ENCODE data around the gene NPAS2. TPM values are rescaled to one million over a fixed set of nuclear protein-coding genes. Genes with fewer than 3 reads are reported as not detected.
A peak's percentile ranks its signal among the peaks of the same experiment; 100 is the strongest.

The NPAS2 gene
- total and polyA plus RNA-seq, 2 donors (not counting 3 experiments of a cell fraction or from before 2014, with no cell fraction given): 29.0 to 53.9 TPM

DNA sequence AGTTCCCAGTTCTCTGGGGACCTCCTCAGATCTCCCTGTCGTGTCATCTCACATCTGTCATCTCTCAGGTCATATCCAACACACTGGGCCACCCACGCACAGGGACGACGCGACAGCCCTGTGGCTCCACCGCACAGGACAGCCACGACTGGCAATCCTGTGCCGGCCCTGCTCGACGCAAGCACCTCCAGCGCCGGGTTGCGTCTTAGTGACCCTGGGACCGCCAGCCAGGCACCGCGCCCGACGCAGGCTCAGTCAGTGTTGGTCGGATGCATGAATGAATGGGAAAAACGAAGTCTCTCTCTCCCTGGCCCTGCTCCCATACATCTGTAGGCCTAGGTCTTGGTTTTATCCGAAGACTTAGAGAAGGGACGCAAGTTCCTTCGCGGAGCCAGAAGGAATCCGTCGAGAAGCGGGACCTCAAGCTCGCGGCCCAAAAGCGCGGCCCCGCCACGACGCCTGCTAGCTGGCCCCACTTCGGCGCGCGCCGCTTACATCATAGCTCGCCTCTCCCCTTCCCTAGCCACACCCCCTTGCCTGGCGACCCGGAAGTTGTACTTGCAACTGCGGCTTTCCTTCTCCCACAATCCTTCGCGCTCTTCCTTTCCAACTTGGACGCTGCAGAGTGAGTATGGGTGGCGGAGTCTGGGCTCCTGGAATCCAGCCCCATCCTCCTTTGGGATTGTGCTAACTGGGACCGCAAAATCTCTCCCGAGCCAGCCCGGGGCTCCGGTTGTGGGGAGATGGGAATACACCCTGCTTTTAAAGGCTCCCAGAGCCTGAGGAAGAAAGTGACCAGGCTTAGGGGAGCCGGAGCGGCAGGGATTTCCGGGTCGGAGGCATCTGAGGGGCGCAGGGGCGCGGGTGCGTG lies 182.0 kb downstream of the NPAS2 start, which contains the start of gene RPL31:
TSS of gene RPL31 (plus strand) at position 599 of the 871 bp plus-strand sequence. CDS start 413 bp downstream, outside the sequence.
- Histone ChIP-seq H3K36me3 (ENCODE audit: control insufficient read depth in 2 of 2, extremely low read depth in 1 of 2, insufficient read depth in 2 of 2, low read length in 2 of 2) (peaks cover 24 to 35% of the 10 kb centered on the region in 2 experiments), H3K4me1 (ENCODE audit: control insufficient read depth, extremely low read depth, insufficient read depth, low read length) (peaks cover 24% of the 10 kb centered on the region), H3K9me3 (replicated peaks; ENCODE audit: control insufficient read depth, insufficient read depth, low read length) (no peaks in the 10 kb centered on the region), H4K20me1 (replicated peaks; ENCODE audit: control insufficient read depth, extremely low read depth, insufficient read depth, low read length) (peaks cover 2% of the 10 kb centered on the region), H3K4me3 (replicated peaks in 1 of 3; ENCODE audit: insufficient read depth in 1 of 3, low read depth in 1 of 3, low read length in 3 of 3) (peak within 1 kb of the TSS; percentile 82 to 94 (median 90)), H3K79me2 (ENCODE audit: control insufficient read depth, insufficient read depth, low read length) (peaks cover 43% of the 10 kb centered on the region), H3K9ac (replicated peaks; ENCODE audit: extremely low read depth, insufficient read depth, low read length) (peak within 1 kb of the TSS; percentile 92), H3K27me3 (ENCODE audit: control insufficient read depth in 2 of 2, insufficient read depth in 2 of 2, low read length in 2 of 2) (no peaks in the 10 kb centered on the region), H3K4me2 (ENCODE audit: insufficient read depth, low read length) (peak within 1 kb of the TSS; percentile 89), H3K27ac (ENCODE audit: insufficient read depth, low read depth, low read length) (peak within 1 kb of the TSS; percentile 76), H2AFZ (ENCODE audit: low read depth, low read length) (peak within 1 kb of the TSS; percentile 63), H3K9me1 (replicated peaks; ENCODE audit: control insufficient read depth, extremely low read depth, insufficient read depth, low read length) (no peaks in the 10 kb centered on the region)
- FAIRE-seq (peak; percentile 96), DNase-seq (ENCODE audit: low read depth, low spot score) (peak; percentile 95)
- CTCF ChIA-PET: interaction anchor here (1.3 to 3.9 kb wide), 8 partner anchors 11 to 395 kb away, joined by 3 to 16 read pairs (median 9); no protein-coding TSS in a partner anchor
- intact Hi-C loops (cut with micrococcal nuclease): loop anchor here (1.0 to 2.0 kb wide), 3 partner anchors 123 to 392 kb away; no protein-coding TSS in a partner anchor
- TF ChIP-seq POLR2A (IDR thresholded peaks at IDR 0.05; ENCODE audit: low read depth, low read length) (peak; percentile 99), JUN (IDR thresholded peaks at IDR 0.05; ENCODE audit: borderline replicate concordance, insufficient read depth, insufficient read length, low read depth) (no peak), EZH2 (IDR thresholded peaks at IDR 0.05; ENCODE audit: borderline replicate concordance, low read depth, low read length, severe bottlenecking) (no peak), MYC (IDR thresholded peaks at IDR 0.05; ENCODE audit: low read depth, low read length) (no peak), FOS (IDR thresholded peaks at IDR 0.05; ENCODE audit: borderline replicate concordance, insufficient read depth, low read length) (no peak), POLR2AphosphoS5 (IDR thresholded peaks at IDR 0.05; ENCODE audit: insufficient read depth, low read depth, low read length) (peak; percentile 99), GATA2 (IDR thresholded peaks at IDR 0.05; ENCODE audit: insufficient read depth, insufficient read length, low read depth, low read length) (no peak)
- TF ChIP-seq, protein P1, sequence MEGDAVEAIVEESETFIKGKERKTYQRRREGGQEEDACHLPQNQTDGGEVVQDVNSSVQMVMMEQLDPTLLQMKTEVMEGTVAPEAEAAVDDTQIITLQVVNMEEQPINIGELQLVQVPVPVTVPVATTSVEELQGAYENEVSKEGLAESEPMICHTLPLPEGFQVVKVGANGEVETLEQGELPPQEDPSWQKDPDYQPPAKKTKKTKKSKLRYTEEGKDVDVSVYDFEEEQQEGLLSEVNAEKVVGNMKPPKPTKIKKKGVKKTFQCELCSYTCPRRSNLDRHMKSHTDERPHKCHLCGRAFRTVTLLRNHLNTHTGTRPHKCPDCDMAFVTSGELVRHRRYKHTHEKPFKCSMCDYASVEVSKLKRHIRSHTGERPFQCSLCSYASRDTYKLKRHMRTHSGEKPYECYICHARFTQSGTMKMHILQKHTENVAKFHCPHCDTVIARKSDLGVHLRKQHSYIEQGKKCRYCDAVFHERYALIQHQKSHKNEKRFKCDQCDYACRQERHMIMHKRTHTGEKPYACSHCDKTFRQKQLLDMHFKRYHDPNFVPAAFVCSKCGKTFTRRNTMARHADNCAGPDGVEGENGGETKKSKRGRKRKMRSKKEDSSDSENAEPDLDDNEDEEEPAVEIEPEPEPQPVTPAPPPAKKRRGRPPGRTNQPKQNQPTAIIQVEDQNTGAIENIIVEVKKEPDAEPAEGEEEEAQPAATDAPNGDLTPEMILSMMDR (IDR thresholded peaks at IDR 0.05; ENCODE audit: extremely low read depth in 1 of 2, insufficient read depth in 1 of 2, low read depth in 1 of 2, low read length in 2 of 2): no peak
- TF ChIP-seq, protein P2, sequence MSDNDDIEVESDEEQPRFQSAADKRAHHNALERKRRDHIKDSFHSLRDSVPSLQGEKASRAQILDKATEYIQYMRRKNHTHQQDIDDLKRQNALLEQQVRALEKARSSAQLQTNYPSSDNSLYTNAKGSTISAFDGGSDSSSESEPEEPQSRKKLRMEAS (IDR thresholded peaks at IDR 0.05; ENCODE audit: insufficient read depth, insufficient read length): peak; percentile 73
- POLR2A ChIA-PET: interaction anchor here (0.6 to 1.9 kb wide), 11 partner anchors 11 to 439 kb away, joined by 3 to 8 read pairs (median 4); partner anchors contain the start of genes PDCL3 and TBC1D8
- BruUV-seq (replicated peaks): TSS peak; percentile 79
- dilution Hi-C loops (cut with MboI; ENCODE audit: extremely low pct_ligation_motif_present, low sequenced_read_pairs): no loop called here
